GM18517 (cell line): Measurements from ENCODE around the gene VLDLR.

Experiments used
- ATAC-seq: cut with Tn5 transposase; IDR thresholded peaks from one replicate; pipeline ENCODE4 v1.9.1; 2021; ENCODE audit warnings: mild to moderate bottlenecking, moderate library complexity; ENCODE audit not compliant: unreplicated experiment

VLDLR gene

DNA sequence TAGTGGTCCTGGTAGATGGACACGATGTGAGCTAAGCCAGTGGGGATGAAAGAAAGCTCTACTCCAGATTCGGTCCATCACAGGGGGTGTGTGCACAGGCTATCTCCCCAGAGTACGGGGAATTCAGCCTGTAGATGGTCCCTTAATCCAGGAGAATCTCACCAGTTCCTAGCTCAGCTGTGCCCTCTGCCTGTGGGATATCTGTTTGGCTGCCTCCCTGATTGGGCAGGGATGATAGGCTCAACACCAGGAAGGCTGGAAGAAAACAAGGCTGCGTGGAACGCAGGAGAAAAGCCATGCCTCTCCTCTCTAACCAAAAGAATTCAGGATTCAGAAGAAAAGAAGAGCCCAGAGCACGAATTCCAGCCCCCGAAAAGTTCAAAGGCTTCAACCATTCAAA, 40.9 kb downstream of the VLDLR start:
- no peak for ATAC-seq

DNA sequence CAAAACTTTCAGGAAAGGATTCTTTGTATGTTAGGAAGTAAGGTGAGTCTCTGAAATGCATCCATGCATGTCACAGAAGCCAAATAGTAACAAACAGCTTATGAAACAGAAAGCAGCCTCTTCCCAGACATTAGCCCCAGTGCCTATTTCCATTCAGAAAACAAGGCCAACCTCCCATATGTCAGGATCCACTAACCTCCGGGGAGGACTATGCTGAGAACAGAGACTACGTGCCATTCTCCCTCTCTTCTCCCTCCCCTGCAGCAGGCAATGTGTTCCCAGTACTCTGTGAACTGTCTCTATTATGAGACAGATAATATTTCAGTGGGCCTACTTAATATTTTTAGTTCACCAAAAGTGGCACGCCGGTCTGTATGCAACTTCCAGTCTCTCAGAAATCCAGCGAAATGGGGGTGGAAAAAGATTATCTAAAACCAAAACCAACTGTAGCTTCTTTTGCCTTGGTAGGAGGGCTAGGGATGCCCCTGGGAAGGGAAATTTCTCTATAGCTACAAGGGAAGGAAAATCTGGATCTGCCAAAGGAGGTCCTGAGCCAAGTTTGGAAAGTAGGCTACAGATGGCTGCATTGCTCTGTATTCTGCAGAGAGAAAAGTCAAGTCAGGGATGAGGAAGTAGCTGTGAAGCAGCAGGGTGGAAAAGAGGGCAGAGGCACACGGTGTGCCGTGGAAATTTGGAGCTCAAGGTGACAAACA, 42.0 kb downstream of the VLDLR start:
- no peak for ATAC-seq

DNA sequence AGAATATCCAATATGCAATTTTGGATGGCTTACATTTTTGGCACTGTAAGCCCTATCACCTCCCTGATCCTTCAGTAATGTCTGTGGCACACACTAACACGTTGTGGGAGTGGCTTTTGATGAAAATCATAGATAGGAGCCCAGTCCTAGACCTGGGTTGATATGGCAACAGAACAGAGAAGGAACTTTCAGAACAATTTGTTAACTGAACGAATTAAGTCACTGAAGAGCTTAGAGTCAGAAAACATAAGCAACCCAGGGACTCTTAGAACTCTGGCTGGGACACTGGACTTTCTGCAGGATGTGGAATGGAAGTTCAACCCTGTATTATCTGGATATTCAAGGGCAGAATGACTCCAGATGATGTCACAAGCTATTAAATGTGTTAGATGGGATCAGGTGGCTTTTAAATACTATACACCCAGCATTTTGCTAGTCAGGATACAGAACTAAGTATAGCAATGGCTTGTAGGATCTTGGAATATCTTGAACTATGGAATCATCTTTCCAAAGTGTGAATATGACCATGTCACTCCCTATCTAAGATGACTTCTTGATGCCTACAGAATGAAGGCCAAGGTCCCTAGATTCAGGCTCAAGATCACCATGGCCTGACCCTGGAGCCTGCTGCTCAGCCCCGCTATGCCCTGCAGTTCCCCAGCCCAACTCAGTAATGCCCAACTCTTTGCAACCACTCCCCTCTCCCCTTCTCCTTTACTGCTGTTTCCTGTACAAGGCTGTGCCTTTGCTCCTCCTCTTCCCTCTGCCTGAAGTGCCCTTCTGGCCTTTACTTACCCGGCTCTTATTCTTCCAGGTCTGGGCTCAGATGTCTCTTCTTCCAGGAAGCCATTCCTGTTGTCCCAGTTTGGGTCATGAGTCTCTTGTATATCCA, 42.8 kb downstream of the VLDLR start:
- no peak for ATAC-seq

DNA sequence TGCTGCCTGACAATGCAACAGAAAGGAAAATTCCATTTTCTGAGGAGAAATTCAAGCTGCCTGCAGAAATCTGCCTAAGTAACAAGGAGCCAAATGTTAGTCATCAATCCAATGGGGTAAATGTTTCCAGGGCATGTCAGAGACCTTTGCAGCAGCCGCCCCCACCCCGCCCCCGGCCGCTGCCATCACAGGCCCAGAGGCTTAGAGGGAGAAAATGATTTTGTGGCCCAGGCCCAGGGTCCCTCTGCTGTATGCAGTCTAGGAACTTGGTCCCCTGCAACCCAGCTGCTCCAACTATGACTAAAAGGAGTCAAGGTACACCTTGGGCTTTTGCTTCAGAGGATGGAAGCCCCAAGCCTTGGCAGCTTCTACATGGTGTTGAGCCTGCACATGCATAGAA, 45.0 kb downstream of the VLDLR start:
- ATAC-seq, result no peak

DNA sequence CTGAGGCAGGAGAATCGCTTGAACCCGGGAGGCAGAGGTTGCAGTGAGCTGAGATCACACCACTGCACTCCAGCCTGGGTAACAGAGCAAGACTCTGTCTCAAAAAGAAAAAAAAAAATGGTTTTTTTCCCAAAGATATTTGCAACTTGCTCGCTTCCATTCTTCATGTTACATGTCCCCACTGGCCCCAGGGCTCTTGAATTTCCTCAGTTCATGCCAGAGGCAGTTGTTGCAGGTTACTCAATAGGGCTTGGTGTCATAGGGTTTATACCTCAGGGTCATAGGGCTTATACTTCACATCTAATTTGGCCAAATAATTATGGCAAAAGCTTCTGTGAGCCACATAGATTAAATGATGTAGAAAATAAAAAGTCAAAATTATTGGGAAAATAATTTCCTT, 51.6 kb downstream of the VLDLR start:
- ATAC-seq, result no peak

DNA sequence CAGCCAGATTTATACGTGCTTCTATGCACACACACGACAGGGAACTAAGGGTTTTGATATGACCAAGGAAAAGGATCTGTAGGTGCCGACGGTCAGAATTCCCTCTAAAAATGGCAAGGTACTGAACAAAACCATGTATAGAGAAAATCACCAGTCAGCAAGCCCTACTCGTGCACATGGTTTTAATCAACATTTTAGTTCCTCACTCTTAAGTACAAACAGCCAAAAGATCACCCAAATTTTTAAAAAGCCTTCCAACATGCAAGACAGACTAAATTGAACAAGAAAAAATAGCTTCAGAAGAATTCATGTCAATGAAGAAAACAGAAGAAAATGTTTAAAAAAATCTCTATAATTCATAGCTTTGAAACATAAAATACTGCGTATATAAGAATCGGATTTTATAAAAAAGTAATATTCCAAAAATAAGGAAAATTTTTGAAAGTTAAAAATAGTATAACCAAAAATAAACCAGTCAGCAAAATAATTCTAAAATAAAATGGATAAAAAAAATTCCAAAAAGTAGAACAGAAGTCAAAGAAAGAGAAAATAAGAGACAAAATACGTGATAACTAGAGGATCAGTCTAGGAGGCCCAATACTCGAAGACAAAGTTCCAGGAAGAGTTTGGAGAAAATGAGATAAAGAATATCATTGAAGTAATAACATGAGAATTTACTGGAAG, 52.7 kb downstream of the VLDLR start:
- ATAC-seq, result no peak

DNA sequence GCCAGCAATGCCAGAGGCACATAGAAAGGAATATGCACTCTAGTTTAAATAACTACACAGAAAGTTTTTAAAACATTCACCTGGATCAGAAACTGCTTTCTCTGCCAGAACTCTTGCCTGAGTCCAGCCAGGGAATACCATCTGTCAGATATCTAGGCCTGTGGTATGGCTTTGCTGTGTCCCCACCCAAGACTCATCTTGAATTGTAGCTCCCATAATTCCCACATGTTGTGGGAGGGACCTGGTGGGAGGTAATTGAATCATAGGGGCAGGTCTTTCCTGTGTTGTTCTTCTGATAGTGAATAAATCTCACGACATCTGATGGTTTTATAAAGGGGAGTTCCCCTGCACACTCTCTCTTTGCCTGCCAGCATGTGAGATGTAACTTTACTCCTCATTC, 54.2 kb downstream of the VLDLR start:
- no peak for ATAC-seq

DNA sequence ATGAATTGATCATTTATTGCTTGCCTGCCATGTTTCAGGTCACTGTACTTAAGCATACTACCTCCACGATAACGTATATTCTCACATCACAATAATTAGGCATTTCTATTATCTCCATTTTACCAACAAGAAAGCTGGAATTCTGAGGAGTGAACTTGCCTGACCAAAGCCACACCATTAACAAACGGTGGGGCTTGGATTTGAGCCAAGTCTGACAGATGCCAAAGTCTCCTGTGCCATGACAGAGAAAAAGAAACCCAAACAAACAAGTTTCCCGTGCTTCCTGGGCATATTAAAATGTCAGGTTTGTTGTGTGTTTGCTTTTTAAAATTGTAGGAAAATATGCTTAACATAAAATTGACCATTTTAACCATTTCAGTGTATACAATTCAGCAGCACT, 54.9 kb downstream of the VLDLR start:
- no peak for ATAC-seq

DNA sequence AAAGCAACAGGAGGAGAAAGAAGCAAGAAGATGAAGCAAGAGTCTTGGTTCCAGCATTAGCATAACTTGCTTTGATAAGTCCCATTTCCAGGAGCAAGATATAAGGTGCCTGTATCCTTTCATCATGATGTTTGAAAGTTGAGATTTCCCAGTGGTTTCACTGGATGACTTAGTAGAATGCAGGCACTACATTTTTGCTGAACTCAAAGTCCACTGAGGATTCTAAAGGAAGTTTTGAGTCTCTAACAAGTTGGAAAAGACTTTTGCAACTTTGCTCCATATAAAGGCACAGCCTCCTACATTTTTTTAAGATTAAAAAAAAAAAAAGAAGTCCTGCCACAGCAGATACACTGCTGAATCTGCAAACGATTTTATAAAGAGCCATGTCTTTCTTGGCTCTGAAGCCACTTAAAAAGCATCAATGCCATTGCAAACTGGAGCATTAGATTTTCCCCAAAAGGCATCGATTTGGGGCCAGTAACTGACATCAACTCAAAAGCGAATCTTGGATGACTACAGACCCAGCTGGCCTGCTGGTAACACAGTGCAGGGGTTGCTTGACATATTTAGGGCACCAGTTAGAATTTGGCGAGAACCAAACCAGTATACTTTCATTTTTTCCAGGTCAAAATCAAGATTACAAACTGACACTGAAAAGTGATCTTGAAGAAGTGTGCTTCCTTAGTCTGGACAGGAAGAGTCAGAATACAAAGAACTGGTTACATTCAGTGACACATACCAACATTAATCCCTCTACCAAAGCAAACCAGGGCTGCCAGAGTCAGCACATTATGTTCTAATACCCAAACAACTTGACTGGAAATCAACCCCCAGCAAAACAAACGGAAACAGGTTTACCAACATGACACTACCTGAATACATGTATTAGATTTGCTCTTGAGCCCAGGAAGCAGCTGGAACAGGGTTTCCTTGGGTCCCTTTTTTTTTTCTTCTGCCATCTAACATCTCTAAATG, 56.6 kb downstream of the VLDLR start:
- no peak for ATAC-seq

DNA sequence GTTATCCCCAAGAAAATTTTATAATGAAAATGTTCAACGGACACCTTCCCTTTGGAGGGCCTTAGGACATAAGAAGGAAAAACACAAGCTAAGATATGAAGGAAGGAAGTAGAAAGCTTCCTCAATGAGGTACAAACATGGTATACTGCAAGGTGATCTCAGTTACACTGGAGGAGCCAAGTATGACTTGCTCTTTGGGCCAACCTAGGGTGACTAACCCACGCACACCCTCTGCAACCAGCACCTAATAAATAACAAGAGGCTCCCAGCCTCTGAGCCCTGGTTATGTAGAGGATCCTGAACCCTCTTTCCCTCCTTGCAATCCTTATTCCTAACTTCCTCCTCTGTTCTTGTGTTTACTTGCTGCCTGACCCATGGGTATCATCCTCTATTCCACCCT, 57.4 kb downstream of the VLDLR start:
- ATAC-seq, result no peak

DNA sequence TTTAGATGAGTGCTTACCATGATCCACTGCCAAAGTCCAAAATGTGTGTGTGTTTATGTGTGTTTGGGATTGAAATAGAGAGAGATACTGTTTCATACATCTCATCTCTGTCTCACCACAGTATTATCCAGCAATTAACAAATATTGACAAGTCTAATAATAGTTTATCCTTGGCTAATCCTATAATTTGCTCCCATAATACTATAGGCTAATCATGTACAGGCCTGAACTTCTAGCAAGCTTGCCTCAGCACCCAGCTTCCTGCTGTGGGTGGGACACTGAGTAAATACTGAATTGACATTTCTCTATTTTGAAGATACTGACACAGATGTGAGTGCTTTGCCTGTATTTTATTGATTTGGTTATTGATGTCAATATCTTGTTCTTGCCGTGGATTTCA, 60.4 kb downstream of the VLDLR start:
- ATAC-seq, result no peak

DNA sequence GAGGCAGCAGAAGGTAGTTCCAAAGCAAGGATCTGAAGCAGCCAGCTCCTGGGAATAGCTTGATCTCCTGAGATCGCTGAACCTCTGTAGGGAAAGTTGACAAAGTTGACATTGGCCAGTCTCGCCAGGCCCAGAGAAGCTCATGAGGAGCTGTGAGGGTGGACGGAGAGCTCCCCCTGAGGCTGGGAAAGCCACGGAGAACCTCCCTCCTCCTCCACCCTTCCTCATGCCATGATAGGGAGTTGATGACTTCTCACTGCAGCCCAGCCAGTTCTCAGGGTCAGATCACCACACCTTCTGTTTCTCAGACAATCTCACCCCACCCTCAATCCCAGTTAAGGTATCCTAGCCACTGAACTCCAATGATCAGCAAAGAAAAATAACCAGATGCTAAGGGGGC, 65.3 kb downstream of the VLDLR start:
- ATAC-seq, result no peak

DNA sequence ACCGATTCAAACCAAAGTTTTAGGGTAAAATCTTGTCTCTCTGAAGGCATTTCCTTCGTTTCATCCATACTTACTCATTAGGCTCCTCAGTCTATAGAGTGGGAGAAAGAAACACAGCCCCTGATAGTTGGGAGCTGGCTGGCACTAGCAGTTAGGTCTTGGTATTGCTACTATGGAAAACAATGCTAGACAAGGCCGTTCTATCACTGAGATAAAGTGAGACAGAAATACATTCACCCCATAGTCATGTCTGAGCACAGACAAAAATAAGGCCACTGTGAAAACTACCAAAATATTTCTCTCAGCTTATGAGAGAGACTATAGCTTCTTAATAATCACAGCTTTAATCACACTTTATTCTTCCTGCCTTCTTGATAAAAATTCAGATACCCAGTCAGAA, 67.0 kb downstream of the VLDLR start:
- ATAC-seq, result no peak

DNA sequence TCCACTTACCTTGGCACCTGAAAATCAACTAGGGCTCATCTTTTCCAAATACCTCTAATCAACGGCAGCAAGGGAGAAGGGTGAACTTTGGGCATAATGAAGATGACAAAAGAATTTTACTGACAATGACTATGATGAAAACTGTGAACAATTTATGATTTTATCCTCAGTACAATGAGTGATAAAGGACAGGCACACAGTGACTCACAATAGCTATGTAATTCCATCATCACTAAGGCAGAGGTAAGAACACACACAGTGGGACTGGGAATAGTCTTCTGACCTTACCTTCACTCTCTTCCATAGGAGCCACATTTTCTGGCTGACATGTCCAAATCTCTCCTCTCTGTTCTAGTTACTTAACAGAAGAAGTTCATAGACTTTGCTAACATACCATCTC, 69.6 kb downstream of the VLDLR start:
- ATAC-seq, result no peak

DNA sequence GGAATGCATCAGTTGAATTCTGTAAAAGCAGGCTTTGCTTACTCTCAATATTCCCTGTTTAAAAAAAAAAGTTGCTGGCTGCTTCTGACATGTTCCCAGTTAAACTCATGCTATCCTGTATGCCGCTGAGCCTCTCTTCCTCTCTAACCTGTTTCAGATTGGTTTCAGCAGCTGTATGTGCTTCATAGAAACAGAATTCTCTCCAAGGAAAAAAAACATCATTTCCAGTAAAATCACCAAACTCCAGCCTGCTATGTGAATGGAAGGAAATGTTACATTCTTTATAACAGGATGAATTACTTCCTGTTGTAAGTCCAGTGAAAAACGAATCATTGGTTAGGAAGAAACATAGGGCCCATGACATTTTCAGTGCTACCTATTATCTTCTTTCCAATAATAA, 70.0 kb downstream of the VLDLR start:
- no peak for ATAC-seq

DNA sequence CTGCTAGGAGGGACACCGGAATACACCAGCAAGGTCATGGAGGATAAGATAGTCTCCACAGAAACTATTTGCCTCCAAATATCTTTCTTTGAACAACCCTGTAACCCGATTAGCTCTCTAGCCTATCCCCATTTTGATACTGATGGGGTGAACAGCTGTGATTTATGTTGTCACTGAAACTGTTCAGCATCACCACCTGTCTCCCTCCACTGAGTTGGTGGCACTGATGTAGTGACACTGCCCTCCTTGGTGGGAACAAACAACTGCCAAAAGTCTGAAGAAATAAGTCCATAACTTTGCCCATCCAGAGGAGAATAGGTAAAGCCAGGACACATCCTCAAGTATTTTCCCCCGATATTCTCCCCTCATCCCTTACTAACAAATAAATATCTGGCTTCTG, 71.5 kb downstream of the VLDLR start:
- no peak for ATAC-seq

DNA sequence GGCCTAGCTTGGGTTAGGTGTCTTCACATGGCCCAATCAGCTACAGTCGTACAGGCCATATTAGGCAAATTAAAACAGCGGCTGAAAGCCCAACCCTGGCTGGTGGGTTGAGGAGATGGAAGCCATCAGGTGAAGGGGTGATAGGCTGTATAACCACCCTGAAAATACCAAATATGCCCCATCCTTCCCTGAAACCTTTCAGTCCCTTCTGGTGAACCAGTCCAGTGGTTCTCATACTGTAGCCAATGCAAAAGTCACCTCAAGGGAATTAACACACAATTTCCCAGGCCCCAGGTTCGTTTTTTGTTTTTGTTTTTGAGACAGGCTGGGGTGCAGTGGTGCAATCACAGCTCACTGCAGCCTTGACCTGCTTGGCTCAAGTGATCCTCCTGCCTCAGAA, 75.9 kb downstream of the VLDLR start:
- ATAC-seq, result peak; percentile 70

DNA sequence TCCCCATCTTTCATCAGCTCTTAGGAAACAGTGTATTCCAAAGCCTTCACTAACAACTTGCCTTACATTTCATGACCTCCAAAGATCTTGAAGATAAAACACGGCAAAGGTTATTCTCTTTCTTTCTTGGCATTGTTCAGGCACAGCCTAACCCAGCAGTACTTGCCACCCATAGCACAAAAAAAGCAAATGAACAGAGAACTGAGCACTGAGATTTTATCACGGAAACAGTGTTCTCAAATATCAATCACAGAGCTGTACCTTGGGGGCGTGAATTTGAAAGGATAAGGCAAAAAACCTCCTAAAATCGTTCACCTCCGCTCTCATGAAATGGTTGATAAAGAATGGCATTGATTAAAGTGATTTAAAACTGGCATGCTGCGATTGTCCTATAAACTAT, 78.8 kb downstream of the VLDLR start:
- no peak for ATAC-seq

DNA sequence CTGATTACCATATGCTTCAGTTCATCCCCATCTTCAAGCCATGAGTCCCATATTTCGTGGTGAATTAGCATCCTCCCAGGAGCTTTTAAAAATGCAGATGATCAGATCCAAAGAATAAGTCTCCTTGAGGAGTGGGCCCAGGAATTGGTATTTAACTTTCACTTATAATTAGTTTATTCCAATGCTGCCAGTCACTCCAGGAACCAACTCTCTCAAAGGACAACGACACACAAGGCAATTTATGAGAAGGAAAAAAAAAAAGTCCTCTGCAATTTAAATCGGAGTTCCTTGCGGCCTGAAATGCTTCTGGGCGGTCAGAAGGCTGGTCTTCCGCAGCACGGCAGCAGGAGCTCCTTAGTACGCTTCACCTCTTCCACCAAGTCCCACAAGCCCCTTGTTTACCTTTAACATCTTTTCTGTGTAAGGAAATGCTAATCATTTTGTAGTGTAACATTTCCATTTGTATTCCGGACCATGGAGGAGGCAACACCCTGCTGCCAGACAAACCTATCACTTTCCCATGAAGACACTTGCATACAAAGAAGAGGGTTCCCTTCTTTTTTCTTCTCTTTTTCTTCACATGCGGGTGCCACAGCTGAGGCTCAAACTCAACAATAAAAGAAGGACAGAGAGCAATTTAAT, 79.4 kb downstream of the VLDLR start:
- ATAC-seq, result no peak

DNA sequence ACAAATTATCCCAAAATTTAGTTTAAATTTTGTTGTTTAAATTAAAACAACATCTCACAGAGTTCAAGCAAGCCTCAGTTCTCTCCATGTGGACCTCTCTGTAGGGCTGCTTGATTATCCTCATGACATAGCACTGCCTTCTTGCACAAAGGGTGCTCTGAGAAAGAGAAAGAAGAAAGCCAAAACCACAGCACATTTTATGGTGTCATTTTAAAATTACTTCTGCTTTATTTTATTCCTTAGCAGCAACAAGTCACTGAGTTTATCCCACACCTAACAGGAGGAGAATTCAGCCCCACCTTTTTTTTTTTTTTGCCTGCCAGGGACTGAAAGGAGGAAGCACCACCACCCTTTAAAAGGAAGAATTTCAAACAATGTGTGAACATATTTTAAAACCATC, 82.9 kb downstream of the VLDLR start:
- ATAC-seq, result no peak
